Measurements from ENCODE around the gene TMEM225B. TPM values are rescaled to one million over a fixed set of nuclear protein-coding genes. Genes with fewer than 3 reads are reported as not detected.
A peak's percentile ranks its signal among the peaks of the same experiment; 100 is the strongest.
"Not testable (repeated sequence)": the region's sequence is repeated elsewhere in the genome, so short reads cannot be mapped to it uniquely, and the experiment has no call there.

TMEM225B gene
- total RNA-seq, 2 experiments from 2014 or later = 0.92 to 2.2 TPM

GRCh38 chr7:99562832-99563231, 35.2 kb upstream of the TMEM225B start:
- intact Hi-C loops (cut with micrococcal nuclease) = no loop called here
- H3K9me3 Mint-ChIP-seq = no peaks in the 10 kb centered on the region
- ChIA-PET CTCF (no interaction called here), POLR2A (no interaction called here)
- DNase-seq (peak; percentile 74), ATAC-seq (peak; percentile 53)
- no peak for TF ChIP-seq CTCF (IDR thresholded peaks at IDR 0.05)
- no peak overlapping the region for H3K4me3 Mint-ChIP-seq
- H3K36me3 Mint-ChIP-seq (ENCODE audit: low read depth) = peaks cover 54% of the 10 kb centered on the region
- H3K27me3 Mint-ChIP-seq = no peaks in the 10 kb centered on the region
- H3K4me1 Mint-ChIP-seq (ENCODE audit: low read depth) = peaks cover 50% of the 10 kb centered on the region
- H3K27ac Mint-ChIP-seq = peak overlapping the region; percentile 85

- TF ChIP-seq CTCF (IDR thresholded peaks at IDR 0.05) = no peak
- DNase-seq (no peak), ATAC-seq (no peak)
- Mint-ChIP-seq H3K4me1 (ENCODE audit: low read depth) (peaks cover 48% of the 10 kb centered on the region), H3K27ac (peak overlapping the region; percentile 60), H3K9me3 (no peaks in the 10 kb centered on the region), H3K4me3 (no peak overlapping the region), H3K27me3 (no peaks in the 10 kb centered on the region), H3K36me3 (ENCODE audit: low read depth) (peaks cover 51% of the 10 kb centered on the region)
- ChIA-PET POLR2A (no interaction called here), CTCF (no interaction called here)
- intact Hi-C loops (cut with micrococcal nuclease) = no loop called here
Observed at GRCh38 chr7:99563650-99564049, 34.4 kb upstream of the TMEM225B start.

- ATAC-seq; DNase-seq; intact Hi-C loops (cut with micrococcal nuclease); H3K9me3 Mint-ChIP-seq; H3K27me3 Mint-ChIP-seq; H3K27ac Mint-ChIP-seq; H3K4me3 Mint-ChIP-seq: not testable (repeated sequence)
- peaks cover 14% of the 10 kb centered on the region for H3K4me1 Mint-ChIP-seq (ENCODE audit: low read depth)
- POLR2A ChIA-PET = interaction anchor here (1.2 to 1.3 kb wide), 2 partner anchors 9 to 11 kb away, joined by 3 read pairs; no protein-coding TSS in a partner anchor
- peaks cover 49% of the 10 kb centered on the region for H3K36me3 Mint-ChIP-seq (ENCODE audit: low read depth)
- CTCF ChIA-PET = interaction anchor here (1.1 kb wide), 1 partner anchor 10 kb away, joined by 3 read pairs; the partner anchor contains the start of gene ZNF655
Observed at GRCh38 chr7:99568770-99569169, 29.3 kb upstream of the TMEM225B start.

- H3K27ac Mint-ChIP-seq = peak overlapping the region; percentile 9
- ChIA-PET POLR2A (interaction anchor here (1.5 kb wide), 1 partner anchor 12 kb away, joined by 4 read pairs; no protein-coding TSS in a partner anchor), CTCF (interaction anchor here (2.0 kb wide), 1 partner anchor 46 kb away, joined by 6 read pairs; no protein-coding TSS in a partner anchor)
- H3K9me3 Mint-ChIP-seq = no peaks in the 10 kb centered on the region
- H3K36me3 Mint-ChIP-seq (ENCODE audit: low read depth) = peaks cover 30% of the 10 kb centered on the region
- no peaks in the 10 kb centered on the region for H3K4me1 Mint-ChIP-seq (ENCODE audit: low read depth)
- no peak overlapping the region for H3K4me3 Mint-ChIP-seq
- no peak for TF ChIP-seq CTCF (IDR thresholded peaks at IDR 0.05)
- intact Hi-C loops (cut with micrococcal nuclease) = no loop called here
- no peak for ATAC-seq
- no peaks in the 10 kb centered on the region for H3K27me3 Mint-ChIP-seq
- no peak for DNase-seq
Observed at GRCh38 chr7:99571768-99572167, 26.3 kb upstream of the TMEM225B start.

GRCh38 chr7:99573257-99573656, 24.8 kb upstream of the TMEM225B start:
- intact Hi-C loops (cut with micrococcal nuclease) = no loop called here
- DNase-seq (no peak), ATAC-seq (no peak)
- Mint-ChIP-seq H3K4me3 (no peak overlapping the region), H3K27ac (no peak overlapping the region), H3K27me3 (no peaks in the 10 kb centered on the region), H3K9me3 (no peaks in the 10 kb centered on the region), H3K4me1 (ENCODE audit: low read depth) (no peaks in the 10 kb centered on the region), H3K36me3 (ENCODE audit: low read depth) (peaks cover 30% of the 10 kb centered on the region)
- no peak for TF ChIP-seq CTCF (IDR thresholded peaks at IDR 0.05)
- CTCF ChIA-PET = interaction anchor here (2.0 kb wide), 1 partner anchor 48 kb away, joined by 6 read pairs; no protein-coding TSS in a partner anchor
- POLR2A ChIA-PET = interaction anchor here (1.3 to 1.5 kb wide), 2 partner anchors 14 to 15 kb away, joined by 3 to 4 read pairs; partner anchors contain the start of gene ZNF655

Data from activated CD8-positive, alpha-beta T cell treated with anti-CD3 and anti-CD28 coated beads for 36 hours (primary cell).